ENCODE results near the gene SLC16A10.

The SLC16A10 gene

GRCh38 chr6:111192911-111193555 is 105.7 kb downstream of the SLC16A10 start:
- no peak for TF ChIP-seq CTCF (IDR thresholded peaks at IDR 0.05)

- TF ChIP-seq CTCF (IDR thresholded peaks at IDR 0.05) = no peak
Measured at GRCh38 chr6:111195656-111196055, 108.4 kb downstream of the SLC16A10 start.

GRCh38 chr6:111198841-111199240 is 111.5 kb downstream of the SLC16A10 start:
- no peak for TF ChIP-seq CTCF (IDR thresholded peaks at IDR 0.05)

GRCh38 chr6:111199935-111200334 is 112.6 kb downstream of the SLC16A10 start:
- no peak for TF ChIP-seq CTCF (IDR thresholded peaks at IDR 0.05)

GRCh38 chr6:111200350-111201243 is 113.3 kb downstream of the SLC16A10 start:
- no peak for TF ChIP-seq CTCF (IDR thresholded peaks at IDR 0.05)

GRCh38 chr6:111201244-111201554 is 113.9 kb downstream of the SLC16A10 start:
- TF ChIP-seq CTCF (IDR thresholded peaks at IDR 0.05) = no peak

- TF ChIP-seq CTCF (IDR thresholded peaks at IDR 0.05) = no peak
Measured at GRCh38 chr6:111201764-111202163, 114.5 kb downstream of the SLC16A10 start.

Measured in LNCAP (cell line).